Lower leg skin (tissue), 4 donors: ENCODE results near the gene IRF6. TPM values are rescaled to one million over a fixed set of nuclear protein-coding genes. Genes with fewer than 3 reads are reported as not detected.
"Not testable (repeated sequence)": the region's sequence is repeated elsewhere in the genome, so short reads cannot be mapped to it uniquely, and the experiment has no call there.

Experiments used
- DNase-seq, 2 donors: peaks; one replicate each; pipeline ENCODE4 v3.0.0-alpha.2; 2019; ENCODE audit warnings: low spot score in 2 of 2
- H3K4me3 ChIP-seq: fragments of 200-600 bp; sonication (generic); 2 replicates; pipeline ENCODE4 v1.5.1; 2017; ENCODE audit warnings: mild to moderate bottlenecking, low read depth; ENCODE audit not compliant: poor library complexity, severe bottlenecking
- POLR2A ChIP-seq, 2 donors: fragments of 450-650 bp; IDR thresholded peaks; one replicate each; pipeline ENCODE4 v1.6.1; 2016 to 2017; ENCODE audit warnings: antibody characterized with exemption in 2 of 2, mild to moderate bottlenecking in 1 of 2, moderate library complexity in 1 of 2
- WGBS, 2 donors: methylation state at CpG; one replicate each; pipeline ENCODE4 v1.1.5; 2018; 5-methylcytosine and 5-hydroxymethylcytosine counted together
- intact Hi-C: fragments of 100-400 bp; cut with DNase I; formaldehyde crosslinking; loops from one replicate; pipeline ENCODE4 v1.15.0; 2023; ENCODE audit warnings: low total_unique reads
- total RNA-seq, 4 donors: library from RNA; depleted of rRNA; stranded (reverse); fragments of >200 nt; gene quantifications; one replicate each; pipeline ENCODE4 v1.1.0, GENCODE V29; 2016
- TF ChIP-seq, protein P1 (sequence below), 3 donors: fragments of 450-650 bp; IDR thresholded peaks; one replicate each; pipeline ENCODE4 v1.5.1; 2016; ENCODE audit warnings: antibody characterized with exemption in 3 of 3, mild to moderate bottlenecking in 3 of 3, moderate library complexity in 2 of 3

The IRF6 gene
- total RNA-seq, 4 donors from 2014 or later = 166 to 198 (median 176) TPM

- no peak for DNase-seq
- no peak for TF ChIP-seq POLR2A (IDR thresholded peaks at IDR 0.05)
- TF ChIP-seq, protein P1, sequence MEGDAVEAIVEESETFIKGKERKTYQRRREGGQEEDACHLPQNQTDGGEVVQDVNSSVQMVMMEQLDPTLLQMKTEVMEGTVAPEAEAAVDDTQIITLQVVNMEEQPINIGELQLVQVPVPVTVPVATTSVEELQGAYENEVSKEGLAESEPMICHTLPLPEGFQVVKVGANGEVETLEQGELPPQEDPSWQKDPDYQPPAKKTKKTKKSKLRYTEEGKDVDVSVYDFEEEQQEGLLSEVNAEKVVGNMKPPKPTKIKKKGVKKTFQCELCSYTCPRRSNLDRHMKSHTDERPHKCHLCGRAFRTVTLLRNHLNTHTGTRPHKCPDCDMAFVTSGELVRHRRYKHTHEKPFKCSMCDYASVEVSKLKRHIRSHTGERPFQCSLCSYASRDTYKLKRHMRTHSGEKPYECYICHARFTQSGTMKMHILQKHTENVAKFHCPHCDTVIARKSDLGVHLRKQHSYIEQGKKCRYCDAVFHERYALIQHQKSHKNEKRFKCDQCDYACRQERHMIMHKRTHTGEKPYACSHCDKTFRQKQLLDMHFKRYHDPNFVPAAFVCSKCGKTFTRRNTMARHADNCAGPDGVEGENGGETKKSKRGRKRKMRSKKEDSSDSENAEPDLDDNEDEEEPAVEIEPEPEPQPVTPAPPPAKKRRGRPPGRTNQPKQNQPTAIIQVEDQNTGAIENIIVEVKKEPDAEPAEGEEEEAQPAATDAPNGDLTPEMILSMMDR (IDR thresholded peaks at IDR 0.05) = no peak
- no peak overlapping the region for H3K4me3 ChIP-seq
- 56 to 67% methylated on average over 4 of the region's 4 CpGs for WGBS, 2 donors
- intact Hi-C loops = no loop called here
Observed at GRCh38 chr1:209802780-209803152, 3.2 kb downstream of the IRF6 start.

- H3K4me3 ChIP-seq = no peak overlapping the region
- TF ChIP-seq POLR2A (IDR thresholded peaks at IDR 0.05) = no peak
- TF ChIP-seq, protein P1 (IDR thresholded peaks at IDR 0.05) = no peak
- no peak for DNase-seq
- intact Hi-C loops = no loop called here
- WGBS, 2 donors = 59 to 62% methylated on average over 4 of the region's 4 CpGs
Observed at GRCh38 chr1:209802117-209802779, 3.7 kb downstream of the IRF6 start.

DNA sequence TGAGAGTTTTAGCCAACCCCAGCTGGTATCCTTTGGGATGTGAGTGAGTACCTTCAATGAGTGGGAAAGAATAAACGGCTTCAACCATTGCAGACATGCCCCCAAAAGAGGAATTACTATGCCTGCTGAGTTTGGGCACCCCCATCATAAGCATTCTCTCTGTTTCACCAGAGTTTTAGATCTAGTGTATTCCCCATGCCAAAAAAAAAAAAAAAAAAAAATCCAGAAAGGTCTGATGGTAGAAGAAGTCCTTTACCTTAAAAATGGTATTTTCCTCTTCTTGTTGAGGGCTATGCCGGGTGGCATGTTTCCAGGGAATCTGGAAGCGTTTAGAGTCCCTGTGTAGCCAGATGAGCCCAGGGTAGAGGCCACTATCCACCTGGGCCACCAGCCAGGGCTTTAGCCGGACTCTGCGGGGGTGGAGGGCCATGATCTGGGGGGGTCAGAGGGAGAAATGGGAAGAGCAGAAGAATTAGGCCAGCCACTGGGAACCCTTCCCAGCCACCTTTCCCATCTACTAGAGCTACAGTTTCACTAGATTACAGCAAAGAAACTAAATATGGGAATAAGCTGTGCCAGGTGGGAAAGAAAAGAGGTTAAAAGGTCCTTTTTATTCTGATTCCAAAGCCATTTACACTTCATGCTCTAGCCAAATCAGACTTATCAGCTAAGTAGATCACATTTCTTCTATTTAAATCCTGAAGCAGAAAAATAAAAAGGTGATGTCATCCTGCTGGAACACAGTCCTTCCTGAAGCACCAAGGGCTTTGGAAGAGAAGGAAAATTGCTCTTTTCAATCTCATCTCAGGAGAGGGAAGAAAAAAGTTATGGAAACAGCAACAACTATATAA is 4.7 kb downstream of the IRF6 start:
- DNase-seq = no peak
- WGBS, 2 donors = 44 to 46% methylated on average over 5 of the region's 5 CpGs
- TF ChIP-seq, protein P1 (IDR thresholded peaks at IDR 0.05) = no peak
- no peak for TF ChIP-seq POLR2A (IDR thresholded peaks at IDR 0.05)
- intact Hi-C loops = no loop called here
- H3K4me3 ChIP-seq = no peak overlapping the region

- WGBS, 2 donors = 54 to 63% methylated on average over 9 of the region's 9 CpGs
Observed at GRCh38 chr1:209797978-209798639, 7.8 kb downstream of the IRF6 start.

GRCh38 chr1:209793711-209794110 is 12.2 kb downstream of the IRF6 start:
- DNase-seq, H3K4me3 ChIP-seq, intact Hi-C loops: not testable (repeated sequence)
- WGBS, 2 donors = 89 to 90% methylated on average over 3 of the region's 3 CpGs

More at GRCh38 chr1:209797978-209798639, 7.8 kb downstream of the IRF6 start:
- no peak overlapping the region for H3K4me3 ChIP-seq
- intact Hi-C loops = no loop called here
- no peak for DNase-seq
- no peak for TF ChIP-seq POLR2A (IDR thresholded peaks at IDR 0.05)
- TF ChIP-seq, protein P1 (IDR thresholded peaks at IDR 0.05) = no peak

DNA sequence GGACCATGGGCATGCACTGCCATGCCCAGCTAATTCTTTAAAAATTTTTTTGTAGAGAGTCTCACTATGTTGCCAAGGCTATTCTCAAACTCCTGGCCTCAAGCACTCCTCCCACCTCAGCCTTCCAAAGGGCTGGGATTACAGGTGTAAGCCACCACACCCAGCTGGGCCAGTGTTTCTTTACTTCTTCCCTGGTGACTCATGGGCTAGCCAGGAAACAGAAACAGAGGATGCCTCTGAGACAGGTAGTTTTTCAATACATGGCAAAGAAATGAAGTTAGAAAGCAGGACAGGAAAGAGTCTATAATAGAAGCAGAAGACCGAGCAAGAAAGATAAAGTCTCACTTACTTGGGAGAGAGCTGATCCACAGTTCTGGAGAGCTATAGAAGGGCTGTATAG is 14.0 kb downstream of the IRF6 start:
- 50 to 74% methylated on average over 1 of the region's 1 CpG for WGBS, 2 donors
- TF ChIP-seq, protein P1 (IDR thresholded peaks at IDR 0.05) = no peak
- no peak for TF ChIP-seq POLR2A (IDR thresholded peaks at IDR 0.05)
- no peak overlapping the region for H3K4me3 ChIP-seq
- no peak for DNase-seq
- intact Hi-C loops = no loop called here
